ENCODE data around the gene PAOX. TPM values are rescaled to one million over a fixed set of nuclear protein-coding genes. Genes with fewer than 3 reads are reported as not detected.
A peak's percentile ranks its signal among the peaks of the same experiment; 100 is the strongest.

The PAOX gene
- total RNA-seq (10 to 100 TPM in 3 of 5 donors, 1 to 10 TPM in 2; 4.3 to 20.0 (median 14.5) TPM), total RNA-seq (0.46 to 5.4 (median 1.5) reads per million in 29 experiments)
- 5.8 TPM for total RNA-seq (2013)

GRCh38 chr10:133379152-133379800 lies at the start of gene PAOX:
Gene PAOX (plus strand): TSS chr10:133379262. CDS start chr10:133379317, 55 bp downstream.
- H3K9me3 ChIP-seq: no peaks in the 10 kb centered on the region
- WGBS (ENCODE audit: insufficient coverage): 3% methylated on average over 61 of the region's 78 CpGs
- ATAC-seq (replicated peaks in 1 of 4): peak; percentile 46 to 55 (median 55)
- peak within 1 kb of the TSS; percentile 29 for H3K27ac ChIP-seq (ENCODE audit: low read length)
- Mint-ChIP-seq H3K36me3 (peaks cover 5% of the 10 kb centered on the region), H3K4me1 (peaks cover 0 to 21% (median 13%) of the 10 kb centered on the region in 3 donors), H3K27me3 (no peaks in the 10 kb centered on the region), H3K4me3 (peak within 1 kb of the TSS; percentile 73 to 88 (median 83)), H3K27ac (peak within 1 kb of the TSS; percentile 49 to 64), H3K9me3 (no peaks in the 10 kb centered on the region)
- CTCF ChIA-PET: no interaction called here
- H3K4me3 ChIP-seq (ENCODE audit: control insufficient read depth in 1 of 2, extremely low read depth in 1 of 2, low read length in 1 of 2): peak within 1 kb of the TSS; percentile 74 to 87
- peaks cover 0 to 21% of the 10 kb centered on the region in 2 experiments for H3K4me1 ChIP-seq (ENCODE audit: control insufficient read depth in 1 of 2, extremely low read depth in 1 of 2, insufficient read depth in 2 of 2, low read length in 2 of 2)
- POLR2A ChIA-PET: no interaction called here
- peaks cover 0 to 5% of the 10 kb centered on the region in 2 donors for H3K36me3 ChIP-seq (ENCODE audit: control insufficient read depth in 2 of 2, extremely low read depth in 1 of 2, insufficient read depth in 1 of 2, low read length in 1 of 2)
- peaks cover 0 to 5% of the 10 kb centered on the region in 2 experiments for H3K27me3 ChIP-seq (replicated peaks in 1 of 2; ENCODE audit: control insufficient read depth in 2 of 2, extremely low read depth in 1 of 2, insufficient read depth in 2 of 2, low read length in 1 of 2)
- DNase-seq: peak in 24 of 35 experiments; percentile 13 to 77 (median 44)

GRCh38 chr10:133329491-133330202 lies 49.4 kb upstream of the PAOX start:
- no peaks in the 10 kb centered on the region for H3K36me3 ChIP-seq (ENCODE audit: control insufficient read depth in 2 of 2, extremely low read depth in 1 of 2, insufficient read depth in 1 of 2, low read length in 1 of 2)
- H3K27me3 Mint-ChIP-seq: peaks cover 10 to 42% of the 10 kb centered on the region in 2 donors
- peaks cover 10 to 16% (median 15%) of the 10 kb centered on the region in 3 donors for H3K4me1 Mint-ChIP-seq
- H3K27ac Mint-ChIP-seq: peak overlapping the region in 1 of 2 donors; percentile 76
- WGBS (ENCODE audit: insufficient coverage): 10% methylated on average over 24 of the region's 37 CpGs
- H3K36me3 Mint-ChIP-seq: no peaks in the 10 kb centered on the region
- H3K9me3 ChIP-seq: no peaks in the 10 kb centered on the region
- ChIA-PET POLR2A (no interaction called here), CTCF (interaction anchor here (0.7 to 1.6 kb wide), 16 partner anchors 9 to 760 kb away, joined by 3 to 10 read pairs (median 3); partner anchors contain the start of genes ADAM8 (in 1 of the 2) and FUOM (in 1 of the 2))
- H3K4me1 ChIP-seq (ENCODE audit: control insufficient read depth in 1 of 2, extremely low read depth in 1 of 2, insufficient read depth in 2 of 2, low read length in 2 of 2): peaks cover 5 to 34% of the 10 kb centered on the region in 2 experiments
- peaks cover 2 to 57% of the 10 kb centered on the region in 2 experiments for H3K27me3 ChIP-seq (replicated peaks in 1 of 2; ENCODE audit: control insufficient read depth in 2 of 2, extremely low read depth in 1 of 2, insufficient read depth in 2 of 2, low read length in 1 of 2)
- DNase-seq: peak; percentile 53 to 94 (median 81)
- H3K4me3 ChIP-seq (ENCODE audit: control insufficient read depth in 1 of 2, extremely low read depth in 1 of 2, low read length in 1 of 2): peak overlapping the region in 1 of 2 donors; percentile 21
- H3K9me3 Mint-ChIP-seq: no peaks in the 10 kb centered on the region
- ATAC-seq (replicated peaks in 1 of 4): peak; percentile 85 to 89 (median 87)
- H3K4me3 Mint-ChIP-seq: peak overlapping the region in 1 of 3 donors; percentile 61
- no peak overlapping the region for H3K27ac ChIP-seq (ENCODE audit: low read length)

GRCh38 chr10:133332936-133333699 lies 45.9 kb upstream of the PAOX start:
- peaks cover 7 to 10% (median 10%) of the 10 kb centered on the region in 3 donors for H3K4me1 Mint-ChIP-seq
- ChIA-PET CTCF (interaction anchor here (0.7 to 1.1 kb wide), 2 partner anchors 9 to 46 kb away, joined by 3 read pairs; no protein-coding TSS in a partner anchor), POLR2A (no interaction called here)
- 88% methylated on average over 18 of the region's 30 CpGs for WGBS (ENCODE audit: insufficient coverage)
- H3K27ac Mint-ChIP-seq: no peak overlapping the region
- ATAC-seq (replicated peaks in 1 of 4) (no peak), DNase-seq (no peak)
- H3K36me3 Mint-ChIP-seq: no peaks in the 10 kb centered on the region
- peaks cover 5 to 21% of the 10 kb centered on the region in 2 donors for H3K27me3 Mint-ChIP-seq
- Histone ChIP-seq H3K36me3 (ENCODE audit: control insufficient read depth in 2 of 2, extremely low read depth in 1 of 2, insufficient read depth in 1 of 2, low read length in 1 of 2) (no peaks in the 10 kb centered on the region), H3K4me3 (ENCODE audit: control insufficient read depth in 1 of 2, extremely low read depth in 1 of 2, low read length in 1 of 2) (no peak overlapping the region), H3K27me3 (replicated peaks in 1 of 2; ENCODE audit: control insufficient read depth in 2 of 2, extremely low read depth in 1 of 2, insufficient read depth in 2 of 2, low read length in 1 of 2) (peaks cover 2 to 37% of the 10 kb centered on the region in 2 experiments), H3K4me1 (ENCODE audit: control insufficient read depth in 1 of 2, extremely low read depth in 1 of 2, insufficient read depth in 2 of 2, low read length in 2 of 2) (peaks cover 16 to 49% of the 10 kb centered on the region in 2 experiments), H3K9me3 (no peaks in the 10 kb centered on the region), H3K27ac (ENCODE audit: low read length) (no peak overlapping the region)
- no peaks in the 10 kb centered on the region for H3K9me3 Mint-ChIP-seq
- H3K4me3 Mint-ChIP-seq: no peak overlapping the region

- DNase-seq (peak in 5 of 35 experiments; percentile 11 to 59 (median 48)), ATAC-seq (replicated peaks in 1 of 4) (peak; percentile 13 to 36 (median 24))
- Histone ChIP-seq H3K9me3 (no peaks in the 10 kb centered on the region), H3K4me1 (ENCODE audit: control insufficient read depth in 1 of 2, extremely low read depth in 1 of 2, insufficient read depth in 2 of 2, low read length in 2 of 2) (peaks cover 16 to 45% of the 10 kb centered on the region in 2 experiments), H3K27me3 (replicated peaks in 1 of 2; ENCODE audit: control insufficient read depth in 2 of 2, extremely low read depth in 1 of 2, insufficient read depth in 2 of 2, low read length in 1 of 2) (peaks cover 2 to 32% of the 10 kb centered on the region in 2 experiments), H3K4me3 (ENCODE audit: control insufficient read depth in 1 of 2, extremely low read depth in 1 of 2, low read length in 1 of 2) (peak overlapping the region in 1 of 2 donors; percentile 54), H3K27ac (ENCODE audit: low read length) (peak overlapping the region; percentile 80), H3K36me3 (ENCODE audit: control insufficient read depth in 2 of 2, extremely low read depth in 1 of 2, insufficient read depth in 1 of 2, low read length in 1 of 2) (no peaks in the 10 kb centered on the region)
- H3K36me3 Mint-ChIP-seq: no peaks in the 10 kb centered on the region
- H3K9me3 Mint-ChIP-seq: no peaks in the 10 kb centered on the region
- H3K4me3 Mint-ChIP-seq: peak overlapping the region in 2 of 3 donors; percentile 73 to 79
- H3K27ac Mint-ChIP-seq: peak overlapping the region; percentile 76 to 85
- 22% methylated on average over 37 of the region's 51 CpGs for WGBS (ENCODE audit: insufficient coverage)
- ChIA-PET POLR2A (no interaction called here), CTCF (interaction anchor here in 1 of 2 donors (0.6 kb wide), 1 partner anchor 71 kb away, joined by 3 read pairs; no protein-coding TSS in a partner anchor)
- H3K27me3 Mint-ChIP-seq: peaks cover 0 to 6% of the 10 kb centered on the region in 2 donors
- H3K4me1 Mint-ChIP-seq: peaks cover 4 to 8% (median 5%) of the 10 kb centered on the region in 3 donors
These were observed 44.4 kb upstream of the PAOX start for GRCh38 chr10:133334503-133335245.

GRCh38 chr10:133335246-133336117 lies 43.6 kb upstream of the PAOX start:
- Mint-ChIP-seq H3K27ac (peak overlapping the region; percentile 31 to 85), H3K36me3 (no peaks in the 10 kb centered on the region), H3K27me3 (peaks cover 0 to 2% of the 10 kb centered on the region in 2 donors), H3K4me1 (peaks cover 0 to 5% (median 4%) of the 10 kb centered on the region in 3 donors), H3K9me3 (no peaks in the 10 kb centered on the region), H3K4me3 (peak overlapping the region in 2 of 3 donors; percentile 73 to 79)
- H3K4me3 ChIP-seq (ENCODE audit: control insufficient read depth in 1 of 2, extremely low read depth in 1 of 2, low read length in 1 of 2): peak overlapping the region; percentile 47 to 54
- DNase-seq (peak; percentile 64 to 95 (median 84)), ATAC-seq (replicated peaks in 1 of 4) (peak; percentile 41 to 61 (median 44))
- H3K9me3 ChIP-seq: no peaks in the 10 kb centered on the region
- peaks cover 16 to 40% of the 10 kb centered on the region in 2 experiments for H3K4me1 ChIP-seq (ENCODE audit: control insufficient read depth in 1 of 2, extremely low read depth in 1 of 2, insufficient read depth in 2 of 2, low read length in 2 of 2)
- peaks cover 2 to 33% of the 10 kb centered on the region in 2 experiments for H3K27me3 ChIP-seq (replicated peaks in 1 of 2; ENCODE audit: control insufficient read depth in 2 of 2, extremely low read depth in 1 of 2, insufficient read depth in 2 of 2, low read length in 1 of 2)
- ChIA-PET CTCF (no interaction called here), POLR2A (no interaction called here)
- 4% methylated on average over 58 of the region's 75 CpGs for WGBS (ENCODE audit: insufficient coverage)
- H3K27ac ChIP-seq (ENCODE audit: low read length): peak overlapping the region; percentile 80
- H3K36me3 ChIP-seq (ENCODE audit: control insufficient read depth in 2 of 2, extremely low read depth in 1 of 2, insufficient read depth in 1 of 2, low read length in 1 of 2): no peaks in the 10 kb centered on the region
